CD14-positive monocyte (primary cell): ENCODE results near the gene MRPL34. TPM values are rescaled to one million over a fixed set of nuclear protein-coding genes. Genes with fewer than 3 reads are reported as not detected.
A peak's percentile ranks its signal among the peaks of the same experiment; 100 is the strongest.

ENCODE experiments used
- DNase-seq, 3 donors: peaks; one replicate each; pipeline ENCODE4 v3.0.0-alpha.2; 2011 to 2022
- H2AFZ ChIP-seq: 2 replicates; pipeline ENCODE4 v1.6.0; 2012; ENCODE audit warnings: mild to moderate bottlenecking, low read depth, low read length, inconsistent platforms; ENCODE audit not compliant: insufficient read depth, poor library complexity, severe bottlenecking
- H3K27ac ChIP-seq, 2 donors: 1 replicate in 1 of 2; 2 replicates in 1 of 2; pipeline ENCODE4 v1.5.1; 2012 to 2013; ENCODE audit warnings: low read length in 2 of 2, control low read depth in 1 of 2, inconsistent platforms in 1 of 2, low read depth in 1 of 2, mild to moderate bottlenecking in 1 of 2
- H3K27me3 ChIP-seq, 2 donors: one replicate each; pipeline versions ENCODE4 v1.6.0 to v1.6.1; 2011 to 2013; ENCODE audit warnings: low read length in 2 of 2; ENCODE audit not compliant: control insufficient read depth in 2 of 2, insufficient read depth in 2 of 2
- H3K36me3 ChIP-seq, 2 donors: replicated peaks in 1 of 2; 1 replicate in 1 of 2; 2 replicates in 1 of 2; pipeline versions ENCODE4 v1.5.1 to v1.6.1; 2012 to 2013; ENCODE audit warnings: low read length in 2 of 2, control low read depth in 1 of 2, inconsistent platforms in 1 of 2, mild to moderate bottlenecking in 1 of 2; ENCODE audit not compliant: insufficient read depth in 2 of 2, control insufficient read depth in 1 of 2
- H3K4me1 ChIP-seq, 2 donors: 1 replicate in 1 of 2; 2 replicates in 1 of 2; pipeline versions ENCODE4 v1.5.1 to v1.6.1; 2012 to 2013; ENCODE audit warnings: low read length in 2 of 2, control low read depth in 1 of 2, inconsistent platforms in 1 of 2, mild to moderate bottlenecking in 1 of 2, moderate library complexity in 1 of 2; ENCODE audit not compliant: insufficient read depth in 2 of 2, control insufficient read depth in 1 of 2
- H3K4me2 ChIP-seq: replicated peaks from 2 replicates; pipeline ENCODE3; 2012; ENCODE audit warnings: low read length, moderate library complexity, mild to moderate bottlenecking; ENCODE audit not compliant: poor library complexity, severe bottlenecking; ENCODE audit errors: extremely low read depth
- H3K4me3 ChIP-seq, 3 experiments: fragments of 200-600 bp in 1 of 3; sonication (generic) in 1 of 3; replicated peaks in 1 of 3; 1 replicate in 2 of 3; 2 replicates in 1 of 3; pipeline ENCODE4 v1.5.1; 2011 to 2013; ENCODE audit warnings: low read length in 3 of 3, mild to moderate bottlenecking in 3 of 3, control low read depth in 2 of 3, low read depth in 2 of 3, inconsistent platforms in 1 of 3, moderate library complexity in 1 of 3
- H3K79me2 ChIP-seq: 2 replicates; pipeline ENCODE4 v1.6.0; 2012; ENCODE audit warnings: mild to moderate bottlenecking, control low read depth, inconsistent platforms, low read length, moderate library complexity; ENCODE audit not compliant: insufficient read depth
- H3K9ac ChIP-seq: 2 replicates; pipeline ENCODE4 v1.6.0; 2017; ENCODE audit warnings: low read length, mild to moderate bottlenecking; ENCODE audit not compliant: insufficient read depth, poor library complexity, severe bottlenecking
- H3K9me3 ChIP-seq, 2 donors: replicated peaks in 1 of 2; 1 replicate in 1 of 2; 2 replicates in 1 of 2; pipeline versions ENCODE4 v1.5.1 to v1.6.1; 2012 to 2013; ENCODE audit warnings: low read length in 2 of 2, control low read depth in 1 of 2; ENCODE audit not compliant: control insufficient read depth in 1 of 2, insufficient read depth in 1 of 2
- H4K20me1 ChIP-seq: 2 replicates; pipeline ENCODE4 v1.6.0; 2012; ENCODE audit warnings: mild to moderate bottlenecking, low read length, control low read depth, moderate library complexity; ENCODE audit not compliant: insufficient read depth
- H3K27ac Mint-ChIP-seq, 7 donors: one replicate each; pipeline ENCODE4 v1.8.0; 2020; ENCODE audit warnings: mild to moderate bottlenecking in 7 of 7, mixed read lengths in 7 of 7, moderate library complexity in 6 of 7, inconsistent platforms in 2 of 7
- H3K27me3 Mint-ChIP-seq, 3 donors: one replicate each; pipeline ENCODE4 v1.8.0; 2021 to 2022; ENCODE audit warnings: low read depth in 3 of 3, mild to moderate bottlenecking in 3 of 3, mixed read lengths in 3 of 3, moderate library complexity in 3 of 3, inconsistent platforms in 1 of 3
- H3K36me3 Mint-ChIP-seq, 2 donors: one replicate each; pipeline ENCODE4 v1.8.0; 2020; ENCODE audit warnings: mixed read lengths in 2 of 2, inconsistent platforms in 1 of 2, mild to moderate bottlenecking in 1 of 2
- H3K4me1 Mint-ChIP-seq: one replicate; pipeline ENCODE4 v1.8.0; 2020; ENCODE audit warnings: mild to moderate bottlenecking, mixed read lengths
- H3K4me3 Mint-ChIP-seq, 2 donors: one replicate each; pipeline ENCODE4 v1.8.0; 2020; ENCODE audit warnings: mild to moderate bottlenecking in 2 of 2, mixed read lengths in 2 of 2, moderate library complexity in 1 of 2
- H3K9me3 Mint-ChIP-seq, 7 donors: one replicate each; pipeline ENCODE4 v1.8.0; 2020 to 2022; ENCODE audit warnings: mixed read lengths in 7 of 7, mild to moderate bottlenecking in 6 of 7, moderate library complexity in 6 of 7, inconsistent platforms in 2 of 7
- CTCF ChIP-seq: fragments of 200-600 bp; IDR thresholded peaks from one replicate; pipeline ENCODE4 v1.8.0; 2022; ENCODE audit warnings: antibody characterized with exemption, mild to moderate bottlenecking
- WGBS: methylation state at CpG from one replicate; pipeline ENCODE4 v1.1.5; 2013; ENCODE audit warnings: missing lambda C conversion rate; ENCODE audit not compliant: insufficient coverage; 5-methylcytosine and 5-hydroxymethylcytosine counted together
- intact Hi-C, 2 donors: fragments of 100-400 bp; cut with micrococcal nuclease; formaldehyde crosslinking; loops; one replicate each; pipeline versions ENCODE4 v1.15.0 to v1.15.1; 2023
- polyA plus RNA-seq, 3 donors: library from polyadenylated mRNA; depleted of rRNA in 1 of 3; unstranded in 2 of 3; stranded (reverse) in 1 of 3; fragments of 300-500 nt in 2 of 3; fragments of >200 nt in 1 of 3; fragmentation: Illumina TruSeq in 2 of 3; gene quantifications; 1 replicate in 2 of 3; 2 replicates in 1 of 3; pipeline ENCODE4 v1.2.3, GENCODE V29; 2012 to 2021

MRPL34 gene
- polyA plus RNA-seq, 3 donors, result 13.2 to 208 (median 155) TPM

- no peak overlapping the region for H3K27ac ChIP-seq
- WGBS, result 85% methylated on average over 35 of the region's 45 CpGs
These were observed 46.3 kb downstream of the MRPL34 start for GRCh38 chr19:17351815-17352435.

GRCh38 chr19:17352608-17353280, 47.1 kb downstream of the MRPL34 start:
- no peak for DNase-seq
- no peak overlapping the region for H3K4me3 Mint-ChIP-seq
- H3K27me3 ChIP-seq, result peaks cover 0 to 17% of the 10 kb centered on the region in 2 donors
- H3K9ac ChIP-seq, result no peak overlapping the region
- TF ChIP-seq CTCF, result no peak
- whole genome bisulfite sequencing, result 39% methylated on average over 6 of the region's 14 CpGs
- intact Hi-C loops, result no loop called here
- H3K79me2 ChIP-seq, result no peaks in the 10 kb centered on the region
- H3K27me3 Mint-ChIP-seq, result peaks cover 16 to 49% (median 43%) of the 10 kb centered on the region in 3 donors
- H3K9me3 Mint-ChIP-seq, result peaks cover 0 to 3% (median 0%) of the 10 kb centered on the region in 7 donors
- no peak overlapping the region for H3K4me3 ChIP-seq
- no peaks in the 10 kb centered on the region for H3K36me3 ChIP-seq
- H3K36me3 Mint-ChIP-seq, result no peaks in the 10 kb centered on the region
- H4K20me1 ChIP-seq, result no peaks in the 10 kb centered on the region
- H2AFZ ChIP-seq, result peak overlapping the region; percentile 41
- H3K4me1 Mint-ChIP-seq, result peaks cover 22% of the 10 kb centered on the region
- H3K27ac ChIP-seq, result no peak overlapping the region
- H3K4me1 ChIP-seq, result peaks cover 3 to 5% of the 10 kb centered on the region in 2 donors
- H3K27ac Mint-ChIP-seq, result no peak overlapping the region
- H3K4me2 ChIP-seq, result no peak overlapping the region
- H3K9me3 ChIP-seq, result no peaks in the 10 kb centered on the region

More at GRCh38 chr19:17351815-17352435, 46.3 kb downstream of the MRPL34 start:
- Histone ChIP-seq H3K9ac (no peak overlapping the region), H3K9me3 (no peaks in the 10 kb centered on the region), H2AFZ (no peak overlapping the region), H4K20me1 (no peaks in the 10 kb centered on the region), H3K36me3 (no peaks in the 10 kb centered on the region), H3K79me2 (no peaks in the 10 kb centered on the region), H3K27me3 (peaks cover 0 to 19% of the 10 kb centered on the region in 2 donors), H3K4me1 (peaks cover 3 to 5% of the 10 kb centered on the region in 2 donors), H3K4me2 (no peak overlapping the region), H3K4me3 (no peak overlapping the region)
- TF ChIP-seq CTCF, result no peak
- no peak overlapping the region for H3K27ac Mint-ChIP-seq
- peaks cover 0 to 3% (median 0%) of the 10 kb centered on the region in 7 donors for H3K9me3 Mint-ChIP-seq
- H3K4me1 Mint-ChIP-seq, result peaks cover 18% of the 10 kb centered on the region
- H3K36me3 Mint-ChIP-seq, result no peaks in the 10 kb centered on the region
- peaks cover 17 to 53% (median 44%) of the 10 kb centered on the region in 3 donors for H3K27me3 Mint-ChIP-seq
- intact Hi-C loops, result no loop called here
- peak overlapping the region in 1 of 2 donors; percentile 69 for H3K4me3 Mint-ChIP-seq
- no peak for DNase-seq
